GM23338 (cell line): ENCODE data around the gene CACNA1D.

ENCODE experiments used
- EZH2 ChIP-seq: fragments of 200-600 bp; sonication (generic); IDR thresholded peaks from one replicate; pipeline ENCODE4 v1.8.0; 2017; ENCODE audit warnings: antibody characterized with exemption, mild to moderate bottlenecking, low read depth; ENCODE audit not compliant: unreplicated experiment
- EZH2phosphoT487 ChIP-seq: fragments of 200-600 bp; sonication (generic); IDR thresholded peaks from one replicate; pipeline ENCODE4 v1.8.1; 2018; ENCODE audit warnings: antibody characterized with exemption; ENCODE audit not compliant: unreplicated experiment
- NANOG ChIP-seq: IDR thresholded peaks from 2 replicates; pipeline ENCODE4 v1.6.1; 2016; ENCODE audit warnings: antibody characterized with exemption, borderline replicate concordance
- POLR2AphosphoS5 ChIP-seq: IDR thresholded peaks from 2 replicates; pipeline ENCODE4 v1.6.1; 2016; ENCODE audit warnings: antibody characterized with exemption, low read depth
- TF ChIP-seq, protein P1 (sequence below): IDR thresholded peaks from one replicate; pipeline ENCODE4 v1.6.1; 2018; ENCODE audit warnings: antibody characterized with exemption; ENCODE audit not compliant: unreplicated experiment
- TF ChIP-seq, protein P2 (sequence below), 2 experiments: fragments of 200-600 bp in 1 of 2; sonication (generic) in 1 of 2; conservative IDR thresholded peaks; 2 replicates each; pipeline versions ENCODE4 v1.5.1 to v1.6.1; 2016 to 2017; ENCODE audit warnings: antibody characterized with exemption in 2 of 2, low read depth in 2 of 2, mild to moderate bottlenecking in 2 of 2, moderate library complexity in 1 of 2
- TF ChIP-seq, protein P3 (sequence below): fragments of 250-450 bp; sonication (Bioruptor Pico); IDR thresholded peaks from 2 replicates; pipeline ENCODE4 v1.5.0; 2020; ENCODE audit warnings: mild to moderate bottlenecking, moderate library complexity

DNA sequence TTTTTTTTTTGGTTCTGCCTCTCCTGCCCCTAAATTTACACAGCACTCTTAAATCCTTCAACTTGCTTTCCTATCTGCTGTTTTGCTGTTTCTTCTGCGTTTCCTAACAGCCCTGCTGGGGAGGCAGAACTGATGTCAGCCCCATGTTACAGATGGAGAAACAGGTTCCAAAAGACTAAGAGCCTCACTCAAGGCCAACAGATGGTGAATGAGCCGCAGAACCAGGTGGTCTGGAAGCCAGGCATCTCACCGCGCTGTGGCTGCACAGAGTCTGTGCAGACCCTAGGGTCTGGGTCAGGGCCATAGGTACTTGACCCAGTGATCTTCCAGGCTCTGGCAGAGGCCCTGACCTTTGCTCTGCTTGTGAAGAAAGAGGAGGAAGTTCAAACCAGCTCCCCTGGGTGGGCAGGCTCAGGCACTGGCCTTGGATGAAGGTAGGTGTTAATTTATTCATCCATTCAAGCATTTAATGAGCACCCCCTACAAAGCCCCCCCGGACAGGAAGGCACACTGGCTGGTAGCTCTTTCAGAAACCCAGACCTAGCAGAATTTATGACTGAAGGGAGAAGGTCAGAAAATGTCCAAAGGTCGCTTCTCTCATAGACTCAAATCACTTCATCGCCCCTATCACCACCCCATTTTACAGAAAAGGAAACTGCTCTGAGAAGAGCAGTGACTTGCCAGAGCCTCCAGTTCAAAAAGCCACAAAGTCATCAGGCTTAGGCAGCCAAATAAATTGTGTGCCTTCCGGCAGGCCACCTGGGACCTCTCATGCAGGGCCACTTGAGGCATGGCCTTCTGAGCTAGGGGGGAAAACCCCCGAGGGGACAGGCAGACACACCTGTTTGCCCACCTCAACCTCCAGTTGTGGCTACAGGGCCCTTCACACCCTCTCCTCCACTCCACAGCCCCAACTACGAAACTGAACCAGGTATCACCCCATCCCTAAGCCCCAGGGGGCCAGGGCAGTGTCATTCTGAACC, 349.1 kb downstream of the CACNA1D start:
- TF ChIP-seq, protein P1, sequence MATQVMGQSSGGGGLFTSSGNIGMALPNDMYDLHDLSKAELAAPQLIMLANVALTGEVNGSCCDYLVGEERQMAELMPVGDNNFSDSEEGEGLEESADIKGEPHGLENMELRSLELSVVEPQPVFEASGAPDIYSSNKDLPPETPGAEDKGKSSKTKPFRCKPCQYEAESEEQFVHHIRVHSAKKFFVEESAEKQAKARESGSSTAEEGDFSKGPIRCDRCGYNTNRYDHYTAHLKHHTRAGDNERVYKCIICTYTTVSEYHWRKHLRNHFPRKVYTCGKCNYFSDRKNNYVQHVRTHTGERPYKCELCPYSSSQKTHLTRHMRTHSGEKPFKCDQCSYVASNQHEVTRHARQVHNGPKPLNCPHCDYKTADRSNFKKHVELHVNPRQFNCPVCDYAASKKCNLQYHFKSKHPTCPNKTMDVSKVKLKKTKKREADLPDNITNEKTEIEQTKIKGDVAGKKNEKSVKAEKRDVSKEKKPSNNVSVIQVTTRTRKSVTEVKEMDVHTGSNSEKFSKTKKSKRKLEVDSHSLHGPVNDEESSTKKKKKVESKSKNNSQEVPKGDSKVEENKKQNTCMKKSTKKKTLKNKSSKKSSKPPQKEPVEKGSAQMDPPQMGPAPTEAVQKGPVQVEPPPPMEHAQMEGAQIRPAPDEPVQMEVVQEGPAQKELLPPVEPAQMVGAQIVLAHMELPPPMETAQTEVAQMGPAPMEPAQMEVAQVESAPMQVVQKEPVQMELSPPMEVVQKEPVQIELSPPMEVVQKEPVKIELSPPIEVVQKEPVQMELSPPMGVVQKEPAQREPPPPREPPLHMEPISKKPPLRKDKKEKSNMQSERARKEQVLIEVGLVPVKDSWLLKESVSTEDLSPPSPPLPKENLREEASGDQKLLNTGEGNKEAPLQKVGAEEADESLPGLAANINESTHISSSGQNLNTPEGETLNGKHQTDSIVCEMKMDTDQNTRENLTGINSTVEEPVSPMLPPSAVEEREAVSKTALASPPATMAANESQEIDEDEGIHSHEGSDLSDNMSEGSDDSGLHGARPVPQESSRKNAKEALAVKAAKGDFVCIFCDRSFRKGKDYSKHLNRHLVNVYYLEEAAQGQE = no peak
- TF ChIP-seq EZH2phosphoT487 (no peak), POLR2AphosphoS5 (no peak), EZH2 (no peak), NANOG (no peak)
- TF ChIP-seq, protein P2, sequence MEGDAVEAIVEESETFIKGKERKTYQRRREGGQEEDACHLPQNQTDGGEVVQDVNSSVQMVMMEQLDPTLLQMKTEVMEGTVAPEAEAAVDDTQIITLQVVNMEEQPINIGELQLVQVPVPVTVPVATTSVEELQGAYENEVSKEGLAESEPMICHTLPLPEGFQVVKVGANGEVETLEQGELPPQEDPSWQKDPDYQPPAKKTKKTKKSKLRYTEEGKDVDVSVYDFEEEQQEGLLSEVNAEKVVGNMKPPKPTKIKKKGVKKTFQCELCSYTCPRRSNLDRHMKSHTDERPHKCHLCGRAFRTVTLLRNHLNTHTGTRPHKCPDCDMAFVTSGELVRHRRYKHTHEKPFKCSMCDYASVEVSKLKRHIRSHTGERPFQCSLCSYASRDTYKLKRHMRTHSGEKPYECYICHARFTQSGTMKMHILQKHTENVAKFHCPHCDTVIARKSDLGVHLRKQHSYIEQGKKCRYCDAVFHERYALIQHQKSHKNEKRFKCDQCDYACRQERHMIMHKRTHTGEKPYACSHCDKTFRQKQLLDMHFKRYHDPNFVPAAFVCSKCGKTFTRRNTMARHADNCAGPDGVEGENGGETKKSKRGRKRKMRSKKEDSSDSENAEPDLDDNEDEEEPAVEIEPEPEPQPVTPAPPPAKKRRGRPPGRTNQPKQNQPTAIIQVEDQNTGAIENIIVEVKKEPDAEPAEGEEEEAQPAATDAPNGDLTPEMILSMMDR (conservative IDR thresholded peaks at IDR 0.05; ENCODE audit: low read depth in 2 of 2) = no peak
- TF ChIP-seq, protein P3, sequence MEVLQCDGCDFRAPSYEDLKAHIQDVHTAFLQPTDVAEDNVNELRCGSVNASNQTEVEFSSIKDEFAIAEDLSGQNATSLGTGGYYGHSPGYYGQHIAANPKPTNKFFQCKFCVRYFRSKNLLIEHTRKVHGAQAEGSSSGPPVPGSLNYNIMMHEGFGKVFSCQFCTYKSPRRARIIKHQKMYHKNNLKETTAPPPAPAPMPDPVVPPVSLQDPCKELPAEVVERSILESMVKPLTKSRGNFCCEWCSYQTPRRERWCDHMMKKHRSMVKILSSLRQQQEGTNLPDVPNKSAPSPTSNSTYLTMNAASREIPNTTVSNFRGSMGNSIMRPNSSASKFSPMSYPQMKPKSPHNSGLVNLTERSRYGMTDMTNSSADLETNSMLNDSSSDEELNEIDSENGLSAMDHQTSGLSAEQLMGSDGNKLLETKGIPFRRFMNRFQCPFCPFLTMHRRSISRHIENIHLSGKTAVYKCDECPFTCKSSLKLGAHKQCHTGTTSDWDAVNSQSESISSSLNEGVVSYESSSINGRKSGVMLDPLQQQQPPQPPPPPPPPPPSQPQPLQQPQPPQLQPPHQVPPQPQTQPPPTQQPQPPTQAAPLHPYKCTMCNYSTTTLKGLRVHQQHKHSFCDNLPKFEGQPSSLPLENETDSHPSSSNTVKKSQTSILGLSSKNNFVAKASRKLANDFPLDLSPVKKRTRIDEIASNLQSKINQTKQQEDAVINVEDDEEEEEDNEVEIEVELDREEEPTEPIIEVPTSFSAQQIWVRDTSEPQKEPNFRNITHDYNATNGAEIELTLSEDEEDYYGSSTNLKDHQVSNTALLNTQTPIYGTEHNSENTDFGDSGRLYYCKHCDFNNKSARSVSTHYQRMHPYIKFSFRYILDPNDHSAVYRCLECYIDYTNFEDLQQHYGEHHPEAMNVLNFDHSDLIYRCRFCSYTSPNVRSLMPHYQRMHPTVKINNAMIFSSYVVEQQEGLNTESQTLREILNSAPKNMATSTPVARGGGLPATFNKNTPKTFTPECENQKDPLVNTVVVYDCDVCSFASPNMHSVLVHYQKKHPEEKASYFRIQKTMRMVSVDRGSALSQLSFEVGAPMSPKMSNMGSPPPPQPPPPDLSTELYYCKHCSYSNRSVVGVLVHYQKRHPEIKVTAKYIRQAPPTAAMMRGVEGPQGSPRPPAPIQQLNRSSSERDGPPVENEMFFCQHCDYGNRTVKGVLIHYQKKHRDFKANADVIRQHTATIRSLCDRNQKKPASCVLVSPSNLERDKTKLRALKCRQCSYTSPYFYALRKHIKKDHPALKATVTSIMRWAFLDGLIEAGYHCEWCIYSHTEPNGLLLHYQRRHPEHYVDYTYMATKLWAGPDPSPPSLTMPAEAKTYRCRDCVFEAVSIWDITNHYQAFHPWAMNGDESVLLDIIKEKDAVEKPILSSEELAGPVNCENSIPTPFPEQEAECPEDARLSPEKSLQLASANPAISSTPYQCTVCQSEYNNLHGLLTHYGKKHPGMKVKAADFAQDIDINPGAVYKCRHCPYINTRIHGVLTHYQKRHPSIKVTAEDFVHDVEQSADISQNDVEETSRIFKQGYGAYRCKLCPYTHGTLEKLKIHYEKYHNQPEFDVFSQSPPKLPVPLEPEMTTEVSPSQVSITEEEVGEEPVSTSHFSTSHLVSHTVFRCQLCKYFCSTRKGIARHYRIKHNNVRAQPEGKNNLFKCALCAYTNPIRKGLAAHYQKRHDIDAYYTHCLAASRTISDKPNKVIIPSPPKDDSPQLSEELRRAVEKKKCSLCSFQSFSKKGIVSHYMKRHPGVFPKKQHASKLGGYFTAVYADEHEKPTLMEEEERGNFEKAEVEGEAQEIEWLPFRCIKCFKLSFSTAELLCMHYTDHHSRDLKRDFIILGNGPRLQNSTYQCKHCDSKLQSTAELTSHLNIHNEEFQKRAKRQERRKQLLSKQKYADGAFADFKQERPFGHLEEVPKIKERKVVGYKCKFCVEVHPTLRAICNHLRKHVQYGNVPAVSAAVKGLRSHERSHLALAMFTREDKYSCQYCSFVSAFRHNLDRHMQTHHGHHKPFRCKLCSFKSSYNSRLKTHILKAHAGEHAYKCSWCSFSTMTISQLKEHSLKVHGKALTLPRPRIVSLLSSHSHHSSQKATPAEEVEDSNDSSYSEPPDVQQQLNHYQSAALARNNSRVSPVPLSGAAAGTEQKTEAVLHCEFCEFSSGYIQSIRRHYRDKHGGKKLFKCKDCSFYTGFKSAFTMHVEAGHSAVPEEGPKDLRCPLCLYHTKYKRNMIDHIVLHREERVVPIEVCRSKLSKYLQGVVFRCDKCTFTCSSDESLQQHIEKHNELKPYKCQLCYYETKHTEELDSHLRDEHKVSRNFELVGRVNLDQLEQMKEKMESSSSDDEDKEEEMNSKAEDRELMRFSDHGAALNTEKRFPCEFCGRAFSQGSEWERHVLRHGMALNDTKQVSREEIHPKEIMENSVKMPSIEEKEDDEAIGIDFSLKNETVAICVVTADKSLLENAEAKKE = no peak
